Measurements from ENCODE around the gene SERHL2. TPM values are rescaled to one million over a fixed set of nuclear protein-coding genes. Genes with fewer than 3 reads are reported as not detected.

SERHL2 gene
- polyA plus RNA-seq, 3 donors, result 0.20 to 0.60 (median 0.24) TPM

DNA sequence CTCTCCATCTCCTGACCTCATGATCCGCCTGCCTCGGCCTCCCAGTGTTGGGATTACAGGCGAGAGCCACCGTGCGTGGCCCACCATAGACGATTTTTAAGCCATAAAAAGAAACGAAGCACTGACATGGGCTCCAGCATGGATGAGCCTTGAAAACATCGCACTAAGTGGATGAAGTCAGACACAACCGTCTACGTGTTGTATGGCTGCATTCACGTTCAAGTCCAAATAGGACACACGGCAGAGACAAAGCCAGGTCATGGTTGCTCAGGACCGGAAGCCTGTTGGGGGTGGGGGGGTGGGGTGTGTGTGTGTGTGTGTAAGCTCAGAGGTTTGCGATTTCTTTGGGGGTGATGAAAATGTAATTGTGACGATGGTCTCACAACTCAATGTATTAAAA, 44.2 kb upstream of the SERHL2 start:
- Mint-ChIP-seq H3K27ac (peak overlapping the region in 1 of 7 donors; percentile 45), H3K36me3 (peaks cover 22 to 28% of the 10 kb centered on the region in 2 donors)

DNA sequence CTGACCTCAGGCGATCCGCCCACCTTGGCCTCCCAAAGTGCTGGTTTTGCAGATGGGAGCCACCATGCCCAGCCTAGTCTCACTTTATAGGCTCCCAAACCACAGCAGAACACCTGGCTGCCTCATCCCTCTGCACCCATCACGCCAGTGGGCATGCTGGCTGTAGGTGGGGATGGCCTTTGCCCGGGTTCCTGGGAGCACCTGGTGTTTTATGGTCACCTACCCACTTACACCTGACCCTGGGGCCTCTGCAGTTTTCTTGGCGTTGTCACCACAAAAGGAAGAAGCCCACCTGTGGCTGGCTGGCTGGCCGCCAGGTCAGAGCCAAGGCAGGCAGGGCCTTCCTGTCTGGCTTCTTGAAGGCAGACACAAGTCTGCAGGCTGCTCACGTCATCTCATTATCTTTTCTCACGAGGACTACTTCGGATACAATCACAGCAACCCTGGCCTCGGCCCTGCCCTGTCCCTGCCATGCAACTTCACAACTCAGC, 42.3 kb upstream of the SERHL2 start:
- Histone ChIP-seq H3K27ac (ENCODE audit: low read depth in 1 of 2, low read length in 2 of 2) (no peak overlapping the region), H3K79me2 (ENCODE audit: insufficient read depth, low read length) (no peaks in the 10 kb centered on the region), H3K4me3 (replicated peaks in 1 of 3; ENCODE audit: low read depth in 2 of 3, low read length in 3 of 3) (no peak overlapping the region), H4K20me1 (ENCODE audit: insufficient read depth, low read length) (peaks cover 5% of the 10 kb centered on the region), H3K9ac (ENCODE audit: insufficient read depth, low read length, poor library complexity, severe bottlenecking) (no peak overlapping the region), H3K27me3 (ENCODE audit: control insufficient read depth in 2 of 2, insufficient read depth in 2 of 2, low read length in 2 of 2) (no peaks in the 10 kb centered on the region), H3K4me2 (replicated peaks; ENCODE audit: extremely low read depth, low read length, poor library complexity, severe bottlenecking) (no peak overlapping the region), H2AFZ (ENCODE audit: insufficient read depth, low read depth, low read length, poor library complexity, severe bottlenecking) (no peak overlapping the region), H3K36me3 (replicated peaks in 1 of 2; ENCODE audit: control insufficient read depth in 1 of 2, insufficient read depth in 2 of 2, low read length in 2 of 2) (peaks cover 36 to 38% of the 10 kb centered on the region in 2 donors), H3K9me3 (replicated peaks in 1 of 2; ENCODE audit: control insufficient read depth in 1 of 2, insufficient read depth in 1 of 2, low read length in 2 of 2) (no peaks in the 10 kb centered on the region), H3K4me1 (ENCODE audit: control insufficient read depth in 1 of 2, insufficient read depth in 2 of 2, low read length in 2 of 2) (no peaks in the 10 kb centered on the region)
- peak overlapping the region in 1 of 7 donors; percentile 46 for H3K27ac Mint-ChIP-seq
- TF ChIP-seq, protein P1, sequence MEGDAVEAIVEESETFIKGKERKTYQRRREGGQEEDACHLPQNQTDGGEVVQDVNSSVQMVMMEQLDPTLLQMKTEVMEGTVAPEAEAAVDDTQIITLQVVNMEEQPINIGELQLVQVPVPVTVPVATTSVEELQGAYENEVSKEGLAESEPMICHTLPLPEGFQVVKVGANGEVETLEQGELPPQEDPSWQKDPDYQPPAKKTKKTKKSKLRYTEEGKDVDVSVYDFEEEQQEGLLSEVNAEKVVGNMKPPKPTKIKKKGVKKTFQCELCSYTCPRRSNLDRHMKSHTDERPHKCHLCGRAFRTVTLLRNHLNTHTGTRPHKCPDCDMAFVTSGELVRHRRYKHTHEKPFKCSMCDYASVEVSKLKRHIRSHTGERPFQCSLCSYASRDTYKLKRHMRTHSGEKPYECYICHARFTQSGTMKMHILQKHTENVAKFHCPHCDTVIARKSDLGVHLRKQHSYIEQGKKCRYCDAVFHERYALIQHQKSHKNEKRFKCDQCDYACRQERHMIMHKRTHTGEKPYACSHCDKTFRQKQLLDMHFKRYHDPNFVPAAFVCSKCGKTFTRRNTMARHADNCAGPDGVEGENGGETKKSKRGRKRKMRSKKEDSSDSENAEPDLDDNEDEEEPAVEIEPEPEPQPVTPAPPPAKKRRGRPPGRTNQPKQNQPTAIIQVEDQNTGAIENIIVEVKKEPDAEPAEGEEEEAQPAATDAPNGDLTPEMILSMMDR (IDR thresholded peaks at IDR 0.05), result no peak
- intact Hi-C loops (cut with micrococcal nuclease), result loop anchor here in 1 of 2 donors (10.0 kb wide), 1 partner anchor 57 kb away; no protein-coding TSS in a partner anchor
- WGBS (ENCODE audit: insufficient coverage), result 87% methylated on average over 9 of the region's 10 CpGs
- no peaks in the 10 kb centered on the region for H3K9me3 Mint-ChIP-seq
- no peaks in the 10 kb centered on the region for H3K27me3 Mint-ChIP-seq (ENCODE audit: low read depth in 3 of 3)
- H3K4me1 Mint-ChIP-seq, result peaks cover 6% of the 10 kb centered on the region
- no peak for DNase-seq
- H3K36me3 Mint-ChIP-seq, result peaks cover 34 to 41% of the 10 kb centered on the region in 2 donors
- H3K4me3 Mint-ChIP-seq, result no peak overlapping the region

More for the DNA sequence above, 44.2 kb upstream of the SERHL2 start:
- peaks cover 21 to 22% of the 10 kb centered on the region in 2 donors for H3K36me3 ChIP-seq (replicated peaks in 1 of 2; ENCODE audit: control insufficient read depth in 1 of 2, insufficient read depth in 2 of 2, low read length in 2 of 2)
- no peaks in the 10 kb centered on the region for H3K9me3 Mint-ChIP-seq
- H4K20me1 ChIP-seq (ENCODE audit: insufficient read depth, low read length), result no peaks in the 10 kb centered on the region
- peaks cover 0 to 2% (median 0%) of the 10 kb centered on the region in 3 donors for H3K27me3 Mint-ChIP-seq (ENCODE audit: low read depth in 3 of 3)
- intact Hi-C loops (cut with micrococcal nuclease), result loop anchor here in 1 of 2 donors (5.0 kb wide), 1 partner anchor 63 kb away; no protein-coding TSS in a partner anchor
- H3K27me3 ChIP-seq (ENCODE audit: control insufficient read depth in 2 of 2, insufficient read depth in 2 of 2, low read length in 2 of 2), result no peaks in the 10 kb centered on the region
- H3K4me3 Mint-ChIP-seq, result no peak overlapping the region
- 88% methylated on average over 13 of the region's 15 CpGs for WGBS (ENCODE audit: insufficient coverage)
- H3K4me3 ChIP-seq (replicated peaks in 1 of 3; ENCODE audit: low read depth in 2 of 3, low read length in 3 of 3), result no peak overlapping the region
- H3K79me2 ChIP-seq (ENCODE audit: insufficient read depth, low read length), result no peaks in the 10 kb centered on the region
- no peak overlapping the region for H3K27ac ChIP-seq (ENCODE audit: low read depth in 1 of 2, low read length in 2 of 2)
- no peak overlapping the region for H2AFZ ChIP-seq (ENCODE audit: insufficient read depth, low read depth, low read length, poor library complexity, severe bottlenecking)
- no peaks in the 10 kb centered on the region for H3K9me3 ChIP-seq (replicated peaks in 1 of 2; ENCODE audit: control insufficient read depth in 1 of 2, insufficient read depth in 1 of 2, low read length in 2 of 2)
- TF ChIP-seq, protein P1 (IDR thresholded peaks at IDR 0.05), result no peak
- no peak for DNase-seq
- peaks cover 6% of the 10 kb centered on the region for H3K4me1 Mint-ChIP-seq
- H3K4me2 ChIP-seq (replicated peaks; ENCODE audit: extremely low read depth, low read length, poor library complexity, severe bottlenecking), result no peak overlapping the region
- H3K4me1 ChIP-seq (ENCODE audit: control insufficient read depth in 1 of 2, insufficient read depth in 2 of 2, low read length in 2 of 2), result no peaks in the 10 kb centered on the region
- no peak overlapping the region for H3K9ac ChIP-seq (ENCODE audit: insufficient read depth, low read length, poor library complexity, severe bottlenecking)

Measured in CD14-positive monocyte (primary cell).